GM18498 (cell line): ENCODE measurements around the gene PPP1R7.
"Not testable (repeated sequence)": the region's sequence is repeated elsewhere in the genome, so short reads cannot be mapped to it uniquely, and the experiment has no call there.

Experiments
- ATAC-seq: cut with Tn5 transposase; IDR thresholded peaks from one replicate; pipeline ENCODE4 v1.9.1; 2021; ENCODE audit warnings: mild to moderate bottlenecking, moderate library complexity; ENCODE audit not compliant: unreplicated experiment

PPP1R7 gene

DNA sequence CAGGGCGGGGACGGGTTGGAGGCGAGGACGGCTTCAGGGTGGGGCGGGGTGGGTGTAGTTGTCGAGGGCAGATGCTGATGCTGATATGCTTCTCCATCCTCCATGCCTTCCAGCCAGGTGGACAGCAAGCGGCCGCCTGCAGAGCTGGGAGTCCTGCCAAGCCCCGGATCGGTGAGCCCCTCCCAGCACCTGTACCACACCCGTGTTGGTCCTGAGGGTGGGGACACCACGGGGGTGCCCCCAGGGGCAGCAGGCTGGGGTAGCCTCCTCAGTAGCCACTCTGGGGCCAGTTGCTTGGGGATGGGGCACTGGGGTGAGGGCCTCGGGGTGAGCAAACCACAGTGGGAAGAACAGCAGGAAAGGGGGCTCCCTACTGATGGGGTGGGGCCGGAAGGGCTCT, 40.8 kb downstream of the PPP1R7 start:
- ATAC-seq: no peak

DNA sequence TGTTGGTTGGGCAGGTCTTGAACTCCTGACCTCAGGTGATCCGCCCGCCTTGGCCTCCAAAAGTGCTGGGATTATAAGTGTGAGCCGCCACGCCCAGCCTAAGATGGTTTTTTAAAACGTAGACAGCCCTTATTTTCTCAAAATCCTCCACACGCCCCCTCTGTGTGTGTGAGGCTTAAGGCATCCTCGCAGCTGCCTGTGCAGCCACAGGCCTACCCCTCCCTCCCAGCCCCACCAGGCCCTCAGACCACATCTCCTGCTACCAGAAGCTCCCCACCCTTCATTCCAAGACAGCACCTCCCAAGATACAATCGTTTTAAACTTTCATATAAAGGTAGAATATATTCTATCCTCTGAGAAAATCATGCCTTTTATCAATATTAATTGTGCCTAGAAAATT, 43.0 kb downstream of the PPP1R7 start:
- no peak for ATAC-seq

DNA sequence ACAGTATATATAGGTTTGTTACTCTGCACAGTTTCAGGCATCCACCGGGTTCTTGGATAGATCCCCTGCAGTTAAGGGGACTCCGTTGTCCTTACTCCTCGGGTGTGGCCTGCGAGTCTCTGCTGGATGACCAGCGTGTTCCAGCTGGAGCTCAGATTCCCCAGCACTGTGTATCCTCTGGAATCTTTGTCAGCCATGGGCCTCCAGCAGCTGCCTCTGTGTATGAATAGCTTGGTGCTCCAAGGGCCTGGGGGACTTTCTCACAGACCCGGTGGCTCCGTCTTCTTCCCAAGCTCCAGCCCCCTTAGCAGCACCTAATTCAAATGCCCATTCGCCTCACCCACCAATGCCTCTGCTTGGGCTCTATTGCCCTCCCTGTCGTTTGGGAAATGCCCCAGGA, 44.5 kb downstream of the PPP1R7 start:
- no peak for ATAC-seq

DNA sequence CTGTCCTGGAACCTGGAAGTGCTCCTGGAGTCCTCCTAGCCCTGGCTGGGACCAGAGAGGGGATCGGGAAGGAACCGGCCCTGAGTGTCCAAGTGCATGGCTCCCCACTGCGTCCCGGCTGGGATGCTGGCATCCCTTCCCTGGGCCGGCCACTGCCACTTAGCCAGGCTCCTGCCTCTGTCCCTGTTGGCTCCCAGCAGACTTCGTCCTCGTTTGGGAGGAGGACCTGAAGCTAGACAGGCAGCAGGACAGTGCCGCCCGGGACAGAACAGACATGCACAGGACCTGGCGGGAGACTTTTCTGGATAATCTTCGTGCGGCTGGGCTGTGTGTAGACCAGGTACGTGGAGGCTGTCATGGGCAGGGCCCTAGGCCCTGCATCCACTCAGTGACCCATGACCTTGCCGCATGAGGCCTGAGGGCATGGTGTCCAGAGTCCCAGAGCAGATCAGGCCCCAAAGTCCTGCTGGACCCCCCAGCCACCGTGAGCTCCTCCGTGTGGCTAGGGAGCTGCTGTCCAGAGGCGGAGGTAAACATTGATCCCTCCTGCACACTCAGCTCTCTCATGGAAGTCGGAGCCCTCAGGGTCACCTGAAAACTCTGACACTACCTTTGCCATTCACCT, 45.4 kb downstream of the PPP1R7 start:
- no peak for ATAC-seq

GRCh38 chr2:241197246-241197645, 47.0 kb downstream of the PPP1R7 start:
- ATAC-seq: not testable (repeated sequence)

GRCh38 chr2:241197947-241198346, 47.7 kb downstream of the PPP1R7 start:
- ATAC-seq: no peak

- ATAC-seq: no peak
Measured at GRCh38 chr2:241198381-241199279, 48.4 kb downstream of the PPP1R7 start.

DNA sequence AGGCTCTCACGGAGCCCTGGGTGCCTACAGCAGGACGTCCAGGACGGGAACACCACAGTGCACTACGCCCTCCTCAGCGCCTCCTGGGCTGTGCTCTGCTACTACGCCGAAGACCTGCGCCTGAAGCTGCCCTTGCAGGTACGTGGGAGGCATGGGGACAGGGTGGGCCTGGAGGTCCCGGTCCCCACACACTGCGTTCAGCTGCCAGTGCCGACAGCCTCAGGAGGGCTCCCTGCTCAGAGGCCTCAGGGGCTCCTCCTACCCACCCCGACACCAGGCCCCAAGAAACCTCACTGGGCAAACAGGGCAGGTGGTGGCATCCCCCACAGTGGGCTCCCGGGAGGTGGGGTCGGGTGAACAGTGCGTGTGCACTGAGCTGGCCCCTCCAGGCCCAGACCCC, 49.0 kb downstream of the PPP1R7 start:
- no peak for ATAC-seq

GRCh38 chr2:241199897-241200821, 49.9 kb downstream of the PPP1R7 start:
- ATAC-seq: no peak

DNA sequence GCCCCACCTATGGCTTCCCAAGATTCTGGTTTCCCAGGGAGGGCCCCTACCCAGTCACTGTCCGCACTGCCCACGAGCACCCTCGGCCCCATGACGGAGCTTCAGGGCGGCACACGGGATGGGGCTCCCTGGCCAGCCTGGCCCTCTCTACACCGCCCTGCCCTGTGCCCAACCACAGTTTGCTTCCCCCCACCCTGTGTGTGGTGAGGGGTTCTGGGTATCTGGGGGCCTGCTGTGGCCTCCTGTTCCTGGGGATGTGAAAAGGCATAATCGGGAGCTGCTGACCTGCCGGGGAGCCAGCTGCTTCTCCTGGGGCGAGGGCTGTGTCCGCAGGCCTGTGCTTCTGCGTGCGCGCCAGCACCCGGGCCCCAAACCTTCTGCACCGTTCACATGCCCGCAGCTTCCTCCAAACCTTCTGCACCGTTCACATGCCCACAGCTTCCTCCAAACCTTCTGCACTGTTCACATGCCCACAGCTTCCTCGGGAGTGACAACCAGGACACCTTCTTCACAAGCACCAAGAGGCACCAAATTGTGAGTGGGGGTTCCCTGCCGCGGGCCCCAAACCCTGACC, 50.6 kb downstream of the PPP1R7 start:
- ATAC-seq: no peak

- ATAC-seq: no peak
Measured at GRCh38 chr2:241201445-241202267, 51.4 kb downstream of the PPP1R7 start.

- no peak for ATAC-seq
Measured at GRCh38 chr2:241202268-241202585, 52.0 kb downstream of the PPP1R7 start.

GRCh38 chr2:241202681-241203080, 52.4 kb downstream of the PPP1R7 start:
- no peak for ATAC-seq

GRCh38 chr2:241203218-241204009, 53.1 kb downstream of the PPP1R7 start:
- ATAC-seq: no peak

DNA sequence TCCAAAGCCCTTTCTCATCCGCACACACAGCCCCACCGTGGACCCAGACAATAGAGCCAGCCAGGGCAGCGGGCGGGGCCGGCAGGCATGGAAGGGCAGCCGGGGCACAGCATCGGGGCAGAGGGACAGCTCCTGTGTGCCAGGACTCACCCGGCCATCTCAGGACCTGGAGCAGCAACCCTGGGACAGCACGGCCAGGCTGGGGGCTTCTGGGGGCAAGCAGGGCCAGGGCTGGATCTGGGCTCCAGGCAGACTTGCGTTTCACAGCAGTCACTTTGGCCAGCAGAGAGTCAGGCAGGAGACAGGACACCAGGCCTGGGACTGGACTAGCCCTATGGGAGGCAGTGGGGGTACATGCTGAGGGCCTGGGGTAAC, 53.7 kb downstream of the PPP1R7 start:
- ATAC-seq: no peak

- no peak for ATAC-seq
Measured at GRCh38 chr2:241204490-241204889, 54.2 kb downstream of the PPP1R7 start.

- ATAC-seq: no peak
Measured at GRCh38 chr2:241205086-241205485, 54.8 kb downstream of the PPP1R7 start.

DNA sequence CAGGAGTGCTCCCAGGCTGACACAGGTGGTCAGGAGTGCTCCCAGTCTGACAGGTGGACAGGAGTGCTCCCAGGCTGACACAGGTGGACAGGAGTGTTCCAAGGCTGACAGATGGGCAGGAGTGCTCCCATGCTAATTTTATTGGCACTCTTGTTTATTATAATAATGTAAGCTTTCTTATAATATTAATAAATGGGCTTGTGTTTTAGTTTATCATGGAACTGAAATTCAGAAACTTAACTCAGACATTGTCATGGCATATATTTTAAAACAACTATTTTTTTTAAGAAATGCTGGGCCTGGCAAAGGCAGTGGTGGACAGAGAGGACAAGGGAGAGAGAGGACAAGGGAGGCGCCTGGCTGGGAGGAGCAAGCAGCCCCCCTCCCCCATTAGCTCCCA, 56.9 kb downstream of the PPP1R7 start:
- no peak for ATAC-seq

GRCh38 chr2:241207641-241208040, 57.4 kb downstream of the PPP1R7 start:
- no peak for ATAC-seq

DNA sequence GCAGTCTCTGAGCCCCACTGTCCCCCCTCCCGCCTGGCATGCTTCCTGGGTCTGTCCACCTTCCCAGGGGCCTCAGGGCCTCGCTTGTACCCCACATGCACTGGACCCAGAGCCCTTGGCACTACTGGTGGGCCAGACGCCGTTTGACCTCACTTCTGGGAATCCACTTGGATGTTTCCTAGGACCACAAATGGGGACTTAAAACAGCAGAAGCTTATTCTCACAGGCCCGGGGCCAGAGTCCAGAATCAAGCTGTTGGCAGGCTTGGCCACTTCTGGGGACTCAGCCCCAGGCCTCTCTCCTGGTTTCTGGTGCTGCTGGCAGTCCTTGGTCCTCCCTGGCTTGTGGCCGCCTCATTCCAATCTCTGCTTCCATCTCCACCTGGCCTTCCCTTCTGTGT, 57.8 kb downstream of the PPP1R7 start:
- no peak for ATAC-seq
